ENCODE measurements around the gene LIPH.
"Not testable (repeated sequence)": the region's sequence is repeated elsewhere in the genome, so short reads cannot be mapped to it uniquely, and the experiment has no call there.

Gene LIPH

GRCh38 chr3:185486394-185486793 is 66.0 kb downstream of the LIPH start:
- no peak for DNase-seq (ENCODE audit: low spot score)

- DNase-seq (ENCODE audit: low spot score): no peak
These were observed 68.1 kb downstream of the LIPH start for GRCh38 chr3:185484296-185484695.

GRCh38 chr3:185479373-185479945 is 72.9 kb downstream of the LIPH start:
- no peak for DNase-seq (ENCODE audit: low spot score)

GRCh38 chr3:185477316-185477715 is 75.1 kb downstream of the LIPH start:
- no peak for DNase-seq (ENCODE audit: low spot score)

GRCh38 chr3:185474922-185475321 is 77.5 kb downstream of the LIPH start:
- not testable (repeated sequence) for DNase-seq (ENCODE audit: low spot score)

- no peak for DNase-seq (ENCODE audit: low spot score)
These were observed 79.0 kb downstream of the LIPH start for GRCh38 chr3:185473290-185473815.

GRCh38 chr3:185470323-185470722 is 82.1 kb downstream of the LIPH start:
- DNase-seq (ENCODE audit: low spot score): no peak

- no peak for DNase-seq (ENCODE audit: low spot score)
These were observed 82.8 kb downstream of the LIPH start for GRCh38 chr3:185469542-185469941.

GRCh38 chr3:185466123-185466522 is 86.3 kb downstream of the LIPH start:
- not testable (repeated sequence) for DNase-seq (ENCODE audit: low spot score)

- DNase-seq (ENCODE audit: low spot score): no peak
These were observed 86.9 kb downstream of the LIPH start for GRCh38 chr3:185465471-185465870.

- peak; percentile 9 for DNase-seq (ENCODE audit: low spot score)
These were observed 91.6 kb downstream of the LIPH start for GRCh38 chr3:185460719-185461350.

- DNase-seq (ENCODE audit: low spot score): no peak
These were observed 92.1 kb downstream of the LIPH start for GRCh38 chr3:185460309-185460708.

- no peak for DNase-seq (ENCODE audit: low spot score)
These were observed 95.0 kb downstream of the LIPH start for GRCh38 chr3:185457376-185457775.
